ENCODE data around the gene STARD10.

The STARD10 gene

GRCh38 chr11:72780296-72781062 is 13.4 kb downstream of the STARD10 start:
- DNase-seq (ENCODE audit: low read depth), result no peak

DNA sequence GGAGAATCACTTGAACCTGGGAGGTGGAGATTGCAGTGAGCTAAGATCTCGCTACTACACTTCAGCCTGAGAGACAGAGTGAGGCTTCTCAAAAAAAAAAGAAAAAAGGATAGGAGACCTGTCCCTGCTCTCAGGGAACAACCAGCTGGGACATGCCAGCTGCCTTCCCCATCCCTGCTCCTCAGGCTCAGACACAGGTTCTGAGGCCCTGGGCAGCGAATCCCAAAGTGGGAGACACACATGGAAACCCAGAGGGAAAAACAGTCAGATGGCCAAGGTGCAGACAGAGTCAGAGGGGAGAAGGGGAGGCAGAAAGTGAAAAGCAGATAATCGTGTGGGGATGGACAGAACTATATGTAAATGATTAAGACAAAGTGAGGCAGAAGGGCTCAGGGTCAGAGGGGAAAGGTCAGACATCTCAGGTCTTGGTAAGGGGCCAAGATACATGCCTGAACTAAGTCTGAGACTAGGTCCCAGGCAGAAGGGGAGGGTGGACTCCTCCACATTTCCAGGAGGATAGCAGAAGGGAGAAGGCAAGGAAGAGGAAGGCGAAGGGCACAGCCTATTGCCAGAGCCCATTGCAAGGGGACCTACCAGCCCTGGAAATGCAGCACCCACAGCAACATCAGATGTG is 14.2 kb downstream of the STARD10 start:
- DNase-seq (ENCODE audit: low read depth), result no peak

DNA sequence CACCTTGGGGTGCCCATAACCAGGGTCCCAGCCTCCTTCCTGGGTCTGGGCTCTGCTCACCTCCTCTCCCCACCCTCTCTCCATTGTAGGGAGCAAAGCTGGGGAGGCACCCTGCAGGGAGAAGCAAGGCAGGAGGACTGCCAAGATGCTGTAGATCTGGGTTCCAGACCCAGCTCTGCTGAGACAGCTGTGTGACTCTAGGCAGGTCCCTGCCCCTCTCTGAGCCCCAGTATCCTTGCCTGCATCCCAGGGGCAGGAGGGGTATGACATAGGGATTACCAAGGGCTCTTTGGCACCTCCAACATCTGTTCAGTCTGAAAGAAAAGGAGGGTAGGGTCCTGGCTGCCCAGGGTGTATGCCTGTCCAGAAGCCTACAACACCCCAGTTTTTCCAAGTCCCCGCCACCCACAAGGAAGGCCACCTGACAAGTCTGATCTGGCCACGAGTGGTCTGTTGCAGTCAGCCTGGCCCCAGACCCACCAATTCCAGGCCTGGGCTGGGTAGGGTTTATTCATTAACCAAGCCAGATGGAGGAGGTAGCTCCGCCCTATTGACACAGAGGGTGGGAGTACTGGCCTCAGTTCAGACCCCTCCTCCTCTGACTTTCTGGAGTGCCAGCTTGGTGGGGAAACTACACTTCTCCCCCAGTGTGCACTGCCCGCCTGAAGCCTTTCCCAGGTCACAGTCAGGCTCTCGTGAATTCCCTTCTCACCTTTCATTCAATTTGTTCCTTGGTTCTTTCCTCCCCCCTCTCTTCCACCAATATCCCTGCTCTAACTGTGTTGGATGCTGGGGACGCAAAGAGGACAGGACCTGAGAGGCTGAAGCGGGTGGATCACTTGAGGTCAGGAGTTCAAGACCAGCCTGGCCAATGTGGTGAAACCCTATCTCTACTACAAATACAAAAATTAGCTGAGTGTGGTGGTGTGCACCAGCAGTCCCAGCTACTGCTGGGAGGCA is 15.0 kb downstream of the STARD10 start:
- DNase-seq (ENCODE audit: low read depth), result no peak

DNA sequence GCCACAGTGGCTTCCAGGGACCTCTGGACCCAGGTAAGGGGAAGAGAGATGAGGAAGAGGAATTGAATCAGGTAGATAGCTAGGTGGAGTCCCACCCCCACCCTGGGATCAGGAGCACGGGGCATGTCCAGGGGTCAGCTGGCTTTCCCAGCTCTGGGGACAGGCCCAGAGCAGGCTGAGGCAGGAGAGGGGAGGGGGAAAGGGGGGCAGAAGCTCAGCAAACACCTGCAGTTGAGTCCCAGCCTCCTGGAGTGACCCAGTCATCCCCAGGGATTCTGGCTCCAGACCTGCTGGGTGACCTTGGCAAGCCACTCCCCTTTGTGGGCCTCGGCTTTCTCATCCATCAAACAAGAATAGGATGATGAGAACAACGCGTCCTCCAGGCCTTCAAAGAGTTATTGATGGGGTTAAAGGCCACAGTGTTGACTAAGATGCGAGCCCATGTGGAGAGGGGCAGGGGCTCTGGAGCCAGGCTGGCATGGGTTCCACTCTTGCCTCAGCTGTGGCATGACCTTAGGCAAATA is 16.0 kb downstream of the STARD10 start:
- no peak for DNase-seq (ENCODE audit: low read depth)

DNA sequence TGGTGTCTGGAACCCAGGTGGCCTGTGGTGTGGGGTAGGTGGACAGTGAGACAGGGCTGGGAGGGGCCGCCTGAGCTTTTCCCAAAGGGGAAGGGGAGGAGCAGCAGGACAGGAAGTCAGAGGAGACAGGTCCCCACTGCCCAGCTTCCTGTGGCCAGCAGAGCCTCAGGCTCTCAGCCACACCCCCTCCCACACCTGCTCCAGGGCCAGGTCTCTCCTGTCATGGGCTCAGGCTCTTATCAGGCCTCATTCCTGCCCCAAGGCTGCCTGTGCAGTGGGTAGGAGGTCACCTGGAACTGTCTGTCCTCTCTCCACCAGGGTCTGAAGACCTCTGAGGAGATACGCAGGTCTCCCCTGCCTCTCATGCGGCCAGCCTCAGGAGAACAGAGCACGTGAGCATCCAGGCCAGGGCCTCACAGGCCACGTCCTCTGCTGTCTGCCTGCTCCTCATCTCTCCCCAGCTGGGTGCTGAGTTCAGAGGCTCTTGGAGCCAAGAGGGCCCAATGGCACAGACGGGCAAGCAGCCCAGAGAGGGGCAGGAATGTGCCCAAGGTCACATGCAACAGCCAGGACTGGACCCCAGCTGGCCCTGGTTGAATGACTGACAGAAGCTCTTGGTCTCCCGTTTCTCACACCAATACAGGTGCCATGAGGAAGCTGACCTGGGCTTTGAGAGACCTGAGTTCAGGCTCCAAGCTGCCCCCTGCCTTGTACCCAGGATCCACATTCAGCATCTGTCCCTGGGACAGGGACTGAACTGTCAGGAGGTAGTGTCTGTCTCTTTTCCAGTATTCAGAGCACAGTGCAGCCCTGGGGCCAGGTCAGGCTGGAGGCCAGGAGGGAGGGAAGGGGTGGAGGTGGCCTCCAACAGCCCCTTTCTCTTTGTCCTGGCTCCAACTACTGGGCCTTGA is 16.7 kb downstream of the STARD10 start:
- DNase-seq (ENCODE audit: low read depth), result no peak

DNA sequence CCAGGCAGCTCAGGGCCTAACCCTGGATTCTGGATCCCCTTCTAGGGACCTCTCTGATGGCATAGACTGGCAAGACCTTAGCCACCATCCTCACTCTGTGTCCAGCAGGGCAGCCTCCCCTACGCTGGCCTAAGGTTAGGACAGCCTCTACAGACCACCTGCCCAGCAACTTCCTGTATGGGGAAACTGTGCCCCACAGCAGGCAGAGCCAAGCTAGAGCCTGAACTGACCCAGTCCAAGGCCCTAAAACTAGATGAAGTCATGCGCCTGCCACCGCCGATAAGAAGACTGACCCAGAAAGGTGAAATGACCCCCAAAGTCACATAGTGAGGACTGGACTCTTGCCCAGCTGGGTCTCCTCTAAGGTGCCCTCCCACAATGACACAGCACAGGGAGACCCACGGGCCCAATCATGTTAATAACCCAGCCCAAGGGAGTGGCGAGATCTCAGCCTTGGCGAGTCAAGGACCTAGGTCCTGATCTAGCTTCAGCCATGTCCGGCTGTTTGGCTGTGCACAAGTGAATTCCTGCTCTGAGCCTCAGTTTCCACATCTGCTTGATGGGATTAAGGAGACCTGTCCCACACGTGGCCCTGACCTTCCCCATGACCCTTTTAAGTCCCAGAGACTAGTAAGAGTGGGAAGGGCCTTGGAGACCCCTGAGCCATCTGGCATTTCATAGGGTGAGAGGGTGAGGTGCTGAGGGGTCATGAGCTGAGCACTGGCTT is 17.6 kb downstream of the STARD10 start:
- no peak for DNase-seq (ENCODE audit: low read depth)

DNA sequence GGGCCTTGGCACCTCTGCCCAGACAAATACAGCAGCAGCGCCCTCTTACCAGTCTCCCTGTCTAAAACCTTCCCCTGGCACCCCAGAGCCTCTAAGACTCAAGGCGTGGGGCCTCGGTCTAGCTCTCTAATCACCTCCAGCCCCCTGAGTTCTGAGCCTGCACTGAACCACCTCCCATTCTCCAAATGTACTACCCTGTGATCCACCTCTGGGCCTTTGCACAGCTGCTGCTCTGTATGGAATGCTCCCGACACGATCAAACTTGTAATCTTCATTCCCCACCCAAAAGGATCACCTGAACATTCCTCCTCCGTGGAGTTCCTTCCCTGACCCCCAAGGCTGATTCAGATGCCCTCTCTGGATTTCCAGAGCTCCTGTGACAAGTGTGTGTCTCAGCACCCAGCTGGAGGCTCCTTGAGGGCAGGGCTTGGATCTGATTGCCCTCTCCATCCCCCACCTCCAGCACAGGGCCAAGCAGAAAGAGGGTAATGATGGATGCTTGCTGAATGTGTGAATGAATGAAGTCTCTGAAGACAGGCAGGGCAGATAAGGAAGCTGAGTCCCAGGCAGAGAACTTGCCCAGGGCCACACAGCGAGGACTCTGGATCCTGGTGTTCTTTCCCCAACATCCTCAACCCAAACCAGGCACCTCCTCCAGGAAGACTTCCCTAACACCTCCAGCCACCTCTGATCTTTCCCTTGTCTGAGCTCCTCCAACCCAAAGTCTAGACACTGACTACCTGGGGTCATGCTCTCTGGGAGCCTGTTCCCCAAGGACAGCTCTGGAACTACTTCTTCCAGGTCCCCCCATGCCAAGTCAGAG is 18.3 kb downstream of the STARD10 start:
- DNase-seq (ENCODE audit: low read depth), result no peak

DNA sequence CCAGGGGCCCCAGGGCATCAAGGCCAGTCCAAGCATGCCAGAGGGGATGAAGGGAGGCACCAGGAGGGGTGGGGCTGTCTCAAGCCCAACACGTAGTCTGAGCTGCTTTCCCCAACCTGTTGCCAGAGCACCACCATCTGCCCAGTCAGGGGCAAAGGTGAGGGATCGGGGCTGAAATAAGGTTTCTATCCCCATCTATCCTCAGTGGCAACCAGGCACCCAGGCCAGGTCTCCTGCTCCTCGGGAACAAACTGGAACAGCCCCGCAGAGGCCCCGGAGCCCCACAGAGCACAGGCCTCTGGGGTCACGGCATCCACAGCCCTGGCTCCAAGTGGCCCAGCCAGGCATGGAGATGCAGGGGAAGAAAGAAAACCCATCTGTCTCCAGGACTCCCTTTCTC is 19.3 kb downstream of the STARD10 start:
- DNase-seq (ENCODE audit: low read depth), result no peak

DNA sequence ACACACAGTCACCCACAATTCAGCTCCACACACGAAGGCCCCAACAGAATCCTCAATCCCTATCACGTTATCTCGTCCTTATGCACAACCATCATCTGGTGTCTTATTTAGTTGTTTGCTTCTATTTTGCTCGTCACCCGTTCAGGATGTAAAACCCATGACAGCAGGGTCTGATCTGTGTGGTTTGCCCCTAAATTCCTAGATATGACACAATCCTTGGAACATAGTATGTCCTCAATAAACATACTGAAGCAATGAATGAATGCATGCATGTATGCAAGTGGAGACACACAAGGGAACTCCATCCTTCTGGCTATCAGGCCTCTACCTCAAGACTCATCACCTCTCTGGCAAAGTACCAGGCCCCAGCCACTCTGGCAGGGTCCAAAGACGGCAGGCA is 20.2 kb downstream of the STARD10 start:
- no peak for DNase-seq (ENCODE audit: low read depth)

DNA sequence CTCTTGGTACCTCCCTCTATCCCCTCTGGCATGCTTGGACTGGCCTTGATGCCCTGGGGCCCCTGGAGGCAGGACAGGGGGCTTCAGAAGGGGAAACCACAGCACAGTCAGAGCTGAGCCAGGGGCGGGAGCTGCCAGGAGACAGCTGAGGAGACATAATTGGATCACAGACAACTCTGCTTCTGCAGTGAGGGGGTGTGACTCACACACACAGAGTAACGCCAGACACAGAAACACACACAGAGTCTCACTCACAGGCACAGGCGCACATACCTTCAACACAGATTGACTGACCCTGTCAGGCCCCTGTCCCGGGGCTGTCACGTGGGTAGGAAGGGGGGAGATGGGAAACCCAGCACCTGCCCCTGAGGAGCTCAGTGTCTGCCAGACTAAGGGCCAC is 20.6 kb downstream of the STARD10 start:
- DNase-seq (ENCODE audit: low read depth), result no peak

- no peak for DNase-seq (ENCODE audit: low read depth)
Observed at GRCh38 chr11:72772059-72772458, 21.8 kb downstream of the STARD10 start.

DNA sequence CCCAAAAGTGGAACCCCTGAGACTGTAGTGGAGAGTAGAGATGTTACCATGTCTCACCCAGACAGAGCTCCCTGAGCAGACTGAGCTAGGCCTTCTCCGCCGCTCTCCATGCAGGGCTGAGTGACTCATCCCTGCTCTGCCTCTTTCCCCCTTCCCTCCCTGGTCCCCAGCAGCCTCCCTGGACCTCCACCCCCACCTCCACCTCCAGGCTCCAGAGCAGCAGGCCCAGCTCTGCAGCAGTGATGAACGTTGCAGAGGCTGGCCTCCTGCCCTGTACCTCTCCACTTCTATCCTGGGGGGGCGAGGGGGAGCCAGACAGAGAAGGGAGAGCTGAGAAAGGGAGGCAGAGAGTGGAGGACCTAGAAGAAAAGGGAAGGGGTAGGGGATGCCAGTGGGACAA is 22.3 kb downstream of the STARD10 start:
- no peak for DNase-seq (ENCODE audit: low read depth)

DNA sequence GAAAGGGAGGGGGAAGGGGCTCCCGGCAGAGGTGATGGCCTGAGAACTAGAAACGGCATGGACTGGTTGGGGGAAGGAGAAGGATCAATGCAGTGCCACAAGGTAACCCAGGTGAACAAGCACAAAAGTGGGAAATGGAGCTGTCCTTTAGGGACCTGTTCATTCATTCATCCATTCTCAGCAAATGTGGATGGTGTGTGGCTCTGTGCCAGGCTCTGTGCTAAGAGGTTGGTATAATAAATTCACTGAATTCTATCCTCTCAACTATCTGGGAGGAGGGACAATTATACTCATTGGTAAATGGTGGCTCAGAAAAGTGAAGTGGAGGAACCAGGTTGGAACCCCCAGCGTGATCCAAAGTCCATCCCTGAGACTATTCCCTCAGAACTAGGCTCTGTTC is 23.0 kb downstream of the STARD10 start:
- DNase-seq (ENCODE audit: low read depth), result no peak

GRCh38 chr11:72769680-72770079 is 24.2 kb downstream of the STARD10 start:
- no peak for DNase-seq (ENCODE audit: low read depth)

- no peak for DNase-seq (ENCODE audit: low read depth)
Observed at GRCh38 chr11:72768581-72768980, 25.3 kb downstream of the STARD10 start.

GRCh38 chr11:72767203-72768062 is 26.4 kb downstream of the STARD10 start:
- DNase-seq (ENCODE audit: low read depth), result no peak

GRCh38 chr11:72766152-72766902 is 27.5 kb downstream of the STARD10 start:
- no peak for DNase-seq (ENCODE audit: low read depth)

- no peak for DNase-seq (ENCODE audit: low read depth)
Observed at GRCh38 chr11:72764503-72764902, 29.3 kb downstream of the STARD10 start.

All from activated gamma-delta T cell treated with anti-CD3 and anti-CD28 coated beads, Interleukin-2, amount 50 U/mL, for 16 hours (primary cell).